ENCODE results near the gene ZC3H7A.
"Not testable (repeated sequence)": the region's sequence is repeated elsewhere in the genome, so short reads cannot be mapped to it uniquely, and the experiment has no call there.

- not testable (repeated sequence) for TF ChIP-seq ZNF695 (CRISPR knock-in tag; IDR thresholded peaks at IDR 0.05); ZNF445 (CRISPR knock-in tag; IDR thresholded peaks at IDR 0.05; ENCODE audit: low read depth); SPI1 (IDR thresholded peaks at IDR 0.05; ENCODE audit: borderline replicate concordance, low read depth, low read length); EZH2 (IDR thresholded peaks at IDR 0.05; ENCODE audit: borderline replicate concordance, low read depth, low read length); ETS2 (tag; IDR thresholded peaks at IDR 0.05; ENCODE audit: borderline replicate concordance, poor library complexity, severe bottlenecking); MAZ (CRISPR knock-in tag; conservative IDR thresholded peaks at IDR 0.05 in 1 of 2, IDR thresholded peaks at IDR 0.05 in 1 of 2); ZNF232 (CRISPR knock-in tag; IDR thresholded peaks at IDR 0.05)
- TF ChIP-seq, protein P1, sequence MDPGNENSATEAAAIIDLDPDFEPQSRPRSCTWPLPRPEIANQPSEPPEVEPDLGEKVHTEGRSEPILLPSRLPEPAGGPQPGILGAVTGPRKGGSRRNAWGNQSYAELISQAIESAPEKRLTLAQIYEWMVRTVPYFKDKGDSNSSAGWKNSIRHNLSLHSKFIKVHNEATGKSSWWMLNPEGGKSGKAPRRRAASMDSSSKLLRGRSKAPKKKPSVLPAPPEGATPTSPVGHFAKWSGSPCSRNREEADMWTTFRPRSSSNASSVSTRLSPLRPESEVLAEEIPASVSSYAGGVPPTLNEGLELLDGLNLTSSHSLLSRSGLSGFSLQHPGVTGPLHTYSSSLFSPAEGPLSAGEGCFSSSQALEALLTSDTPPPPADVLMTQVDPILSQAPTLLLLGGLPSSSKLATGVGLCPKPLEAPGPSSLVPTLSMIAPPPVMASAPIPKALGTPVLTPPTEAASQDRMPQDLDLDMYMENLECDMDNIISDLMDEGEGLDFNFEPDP (CRISPR knock-in tag; IDR thresholded peaks at IDR 0.05): not testable (repeated sequence)
- TF ChIP-seq, protein P2, sequence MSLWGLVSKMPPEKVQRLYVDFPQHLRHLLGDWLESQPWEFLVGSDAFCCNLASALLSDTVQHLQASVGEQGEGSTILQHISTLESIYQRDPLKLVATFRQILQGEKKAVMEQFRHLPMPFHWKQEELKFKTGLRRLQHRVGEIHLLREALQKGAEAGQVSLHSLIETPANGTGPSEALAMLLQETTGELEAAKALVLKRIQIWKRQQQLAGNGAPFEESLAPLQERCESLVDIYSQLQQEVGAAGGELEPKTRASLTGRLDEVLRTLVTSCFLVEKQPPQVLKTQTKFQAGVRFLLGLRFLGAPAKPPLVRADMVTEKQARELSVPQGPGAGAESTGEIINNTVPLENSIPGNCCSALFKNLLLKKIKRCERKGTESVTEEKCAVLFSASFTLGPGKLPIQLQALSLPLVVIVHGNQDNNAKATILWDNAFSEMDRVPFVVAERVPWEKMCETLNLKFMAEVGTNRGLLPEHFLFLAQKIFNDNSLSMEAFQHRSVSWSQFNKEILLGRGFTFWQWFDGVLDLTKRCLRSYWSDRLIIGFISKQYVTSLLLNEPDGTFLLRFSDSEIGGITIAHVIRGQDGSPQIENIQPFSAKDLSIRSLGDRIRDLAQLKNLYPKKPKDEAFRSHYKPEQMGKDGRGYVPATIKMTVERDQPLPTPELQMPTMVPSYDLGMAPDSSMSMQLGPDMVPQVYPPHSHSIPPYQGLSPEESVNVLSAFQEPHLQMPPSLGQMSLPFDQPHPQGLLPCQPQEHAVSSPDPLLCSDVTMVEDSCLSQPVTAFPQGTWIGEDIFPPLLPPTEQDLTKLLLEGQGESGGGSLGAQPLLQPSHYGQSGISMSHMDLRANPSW (CRISPR knock-in tag; IDR thresholded peaks at IDR 0.05): not testable (repeated sequence)
- TF ChIP-seq, protein P3, sequence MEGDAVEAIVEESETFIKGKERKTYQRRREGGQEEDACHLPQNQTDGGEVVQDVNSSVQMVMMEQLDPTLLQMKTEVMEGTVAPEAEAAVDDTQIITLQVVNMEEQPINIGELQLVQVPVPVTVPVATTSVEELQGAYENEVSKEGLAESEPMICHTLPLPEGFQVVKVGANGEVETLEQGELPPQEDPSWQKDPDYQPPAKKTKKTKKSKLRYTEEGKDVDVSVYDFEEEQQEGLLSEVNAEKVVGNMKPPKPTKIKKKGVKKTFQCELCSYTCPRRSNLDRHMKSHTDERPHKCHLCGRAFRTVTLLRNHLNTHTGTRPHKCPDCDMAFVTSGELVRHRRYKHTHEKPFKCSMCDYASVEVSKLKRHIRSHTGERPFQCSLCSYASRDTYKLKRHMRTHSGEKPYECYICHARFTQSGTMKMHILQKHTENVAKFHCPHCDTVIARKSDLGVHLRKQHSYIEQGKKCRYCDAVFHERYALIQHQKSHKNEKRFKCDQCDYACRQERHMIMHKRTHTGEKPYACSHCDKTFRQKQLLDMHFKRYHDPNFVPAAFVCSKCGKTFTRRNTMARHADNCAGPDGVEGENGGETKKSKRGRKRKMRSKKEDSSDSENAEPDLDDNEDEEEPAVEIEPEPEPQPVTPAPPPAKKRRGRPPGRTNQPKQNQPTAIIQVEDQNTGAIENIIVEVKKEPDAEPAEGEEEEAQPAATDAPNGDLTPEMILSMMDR (IDR thresholded peaks at IDR 0.05 in 2 of 3, conservative IDR thresholded peaks at IDR 0.05 in 1 of 3; ENCODE audit: insufficient read depth in 2 of 3, low read depth in 1 of 3, low read length in 3 of 3): not testable (repeated sequence)
These were observed 12.0 kb downstream of the ZC3H7A start for GRCh38 chr16:11784980-11785599.
